Measurements from ENCODE around the gene SLC43A1.

SLC43A1 gene

DNA sequence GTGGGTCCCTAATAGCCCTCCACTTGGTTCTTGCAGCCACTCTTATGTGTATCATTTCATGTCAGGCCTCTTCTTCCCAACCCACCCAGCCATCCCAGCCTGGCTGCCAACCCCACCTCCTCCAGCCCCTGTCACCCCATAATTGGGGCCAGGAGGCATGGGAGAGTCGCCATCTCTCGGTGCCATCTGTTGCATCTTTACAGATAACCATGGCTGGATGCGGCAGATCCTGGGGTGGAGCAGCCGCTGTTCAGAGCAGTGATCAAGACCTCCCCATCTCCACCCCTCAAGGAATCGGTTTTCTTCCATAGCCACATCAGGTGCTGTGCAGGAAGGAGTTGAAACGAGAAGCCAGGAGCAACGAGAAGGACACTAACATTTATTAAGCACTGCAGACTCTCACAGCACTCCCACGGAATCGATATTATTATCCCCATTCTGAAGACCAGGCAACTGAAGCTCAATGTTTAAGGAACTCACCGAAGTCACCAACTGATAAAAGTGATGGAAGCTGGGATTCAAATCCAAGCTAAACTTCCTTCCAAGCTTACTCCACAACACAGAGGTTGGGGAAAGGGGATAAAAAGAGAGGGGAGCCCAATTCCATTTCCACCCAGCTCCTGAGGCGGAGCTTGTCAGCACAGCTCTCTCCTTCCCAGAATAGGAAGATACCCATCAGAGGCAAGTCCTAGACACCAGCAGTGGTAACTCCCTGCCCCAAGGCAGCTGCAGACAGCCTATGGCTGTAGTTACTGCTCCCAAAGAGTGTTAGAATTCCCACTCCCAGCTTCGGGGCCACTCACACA, 2.7 kb downstream of the SLC43A1 start:
- Histone ChIP-seq H3K9ac (ENCODE audit: low read depth in 1 of 2, low read length in 2 of 2) (no peak overlapping the region), H3K36me3 (ENCODE audit: control insufficient read depth in 1 of 2, insufficient read depth in 2 of 2, low read length in 2 of 2) (no peaks in the 10 kb centered on the region), H3K4me1 (ENCODE audit: control insufficient read depth in 1 of 2, insufficient read depth in 2 of 2, low read length in 2 of 2) (peaks cover 0 to 21% of the 10 kb centered on the region in 2 donors), H3K27ac (ENCODE audit: low read depth, low read length) (no peak overlapping the region), H3K4me3 (ENCODE audit: low read depth in 1 of 2, low read length in 2 of 2) (no peak overlapping the region), H3K9me3 (ENCODE audit: control insufficient read depth in 1 of 2, low read length in 2 of 2) (no peaks in the 10 kb centered on the region), H3K27me3 (ENCODE audit: control insufficient read depth in 1 of 2, insufficient read depth in 2 of 2, low read length in 2 of 2) (no peaks in the 10 kb centered on the region)

- no peak overlapping the region for H3K4me3 ChIP-seq (ENCODE audit: low read depth in 1 of 2, low read length in 2 of 2)
- H3K27me3 ChIP-seq (ENCODE audit: control insufficient read depth in 1 of 2, insufficient read depth in 2 of 2, low read length in 2 of 2) = no peaks in the 10 kb centered on the region
- H3K36me3 ChIP-seq (ENCODE audit: control insufficient read depth in 1 of 2, insufficient read depth in 2 of 2, low read length in 2 of 2) = no peaks in the 10 kb centered on the region
- H3K9ac ChIP-seq (ENCODE audit: low read depth in 1 of 2, low read length in 2 of 2) = no peak overlapping the region
- H3K9me3 ChIP-seq (ENCODE audit: control insufficient read depth in 1 of 2, low read length in 2 of 2) = no peaks in the 10 kb centered on the region
- H3K27ac ChIP-seq (ENCODE audit: low read depth, low read length) = no peak overlapping the region
- H3K4me1 ChIP-seq (ENCODE audit: control insufficient read depth in 1 of 2, insufficient read depth in 2 of 2, low read length in 2 of 2) = peaks cover 0 to 21% of the 10 kb centered on the region in 2 donors
Observed at GRCh38 chr11:57511741-57512430, 3.6 kb downstream of the SLC43A1 start.

DNA sequence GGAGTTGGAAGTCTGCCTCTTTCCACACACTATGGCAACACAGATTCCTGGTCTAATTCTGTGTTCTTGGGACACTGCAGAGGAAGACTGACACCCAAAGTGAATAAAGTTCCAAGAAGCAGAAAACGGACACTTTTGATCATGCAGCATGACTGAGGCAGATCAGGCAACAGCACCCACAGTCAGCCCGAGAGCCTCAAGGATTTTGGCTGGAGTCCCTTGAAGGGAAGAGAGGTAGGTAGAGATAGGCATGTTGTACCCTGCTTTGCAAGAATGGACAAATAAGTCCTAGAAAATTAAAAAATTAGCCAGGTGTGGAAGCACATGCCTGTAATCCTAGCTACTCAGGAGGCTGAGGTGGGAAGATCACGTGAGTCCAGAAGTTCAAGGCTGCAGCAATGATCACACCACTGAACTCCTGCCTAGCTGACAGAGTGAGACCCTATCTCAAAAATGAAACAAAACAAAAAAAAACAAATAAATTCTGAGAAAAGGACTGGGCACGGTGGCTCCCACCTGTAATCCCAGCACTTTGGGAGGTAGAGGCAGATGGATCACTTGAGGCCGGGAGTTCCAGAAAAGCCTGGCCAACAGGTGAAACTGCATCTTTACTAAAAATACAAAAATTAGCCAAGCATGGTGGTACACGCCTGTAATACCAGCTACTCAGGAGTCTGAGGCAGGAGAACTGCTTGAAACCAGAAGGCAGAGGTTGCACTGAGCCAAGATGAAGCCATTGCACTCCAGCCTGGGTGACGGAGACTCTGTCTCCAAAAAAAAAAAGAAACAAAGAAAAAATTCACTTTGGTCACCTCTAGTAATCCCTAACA, 6.9 kb downstream of the SLC43A1 start:
- Histone ChIP-seq H3K27ac (ENCODE audit: low read depth, low read length) (no peak overlapping the region), H3K27me3 (ENCODE audit: control insufficient read depth in 1 of 2, insufficient read depth in 2 of 2, low read length in 2 of 2) (no peaks in the 10 kb centered on the region)

DNA sequence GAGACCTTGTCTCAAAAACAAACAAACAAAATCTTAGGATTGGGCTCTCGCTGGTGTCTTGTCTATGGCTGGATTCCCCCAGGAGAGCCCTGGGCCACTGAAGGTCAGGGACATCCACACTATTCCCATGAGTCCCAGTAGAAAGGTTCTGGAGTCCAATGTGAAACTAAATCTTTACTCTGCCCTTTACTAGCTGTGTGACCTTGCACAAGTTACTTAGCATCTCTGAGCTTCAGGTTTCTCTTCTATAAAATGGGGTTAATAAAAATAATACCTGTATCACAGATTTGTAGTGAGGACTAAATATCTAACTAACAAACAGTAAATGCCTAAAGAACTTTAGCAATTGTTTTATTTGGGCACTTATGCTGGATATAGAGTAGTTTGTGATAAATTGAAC, 9.0 kb downstream of the SLC43A1 start:
- peaks cover 0 to 3% of the 10 kb centered on the region in 2 donors for H3K36me3 ChIP-seq (ENCODE audit: control insufficient read depth in 1 of 2, insufficient read depth in 2 of 2, low read length in 2 of 2)
- no peaks in the 10 kb centered on the region for H3K27me3 ChIP-seq (ENCODE audit: control insufficient read depth in 1 of 2, insufficient read depth in 2 of 2, low read length in 2 of 2)
- no peaks in the 10 kb centered on the region for H3K9me3 ChIP-seq (ENCODE audit: control insufficient read depth in 1 of 2, low read length in 2 of 2)
- H3K4me3 ChIP-seq (ENCODE audit: low read depth in 1 of 2, low read length in 2 of 2) = no peak overlapping the region
- H3K9ac ChIP-seq (ENCODE audit: low read depth in 1 of 2, low read length in 2 of 2) = no peak overlapping the region
- H3K27ac ChIP-seq (ENCODE audit: low read depth, low read length) = no peak overlapping the region
- peaks cover 4 to 8% of the 10 kb centered on the region in 2 donors for H3K4me1 ChIP-seq (ENCODE audit: control insufficient read depth in 1 of 2, insufficient read depth in 2 of 2, low read length in 2 of 2)

More for the DNA sequence above, 6.9 kb downstream of the SLC43A1 start:
- no peaks in the 10 kb centered on the region for H3K9me3 ChIP-seq (ENCODE audit: control insufficient read depth in 1 of 2, low read length in 2 of 2)
- H3K4me3 ChIP-seq (ENCODE audit: low read depth in 1 of 2, low read length in 2 of 2) = no peak overlapping the region
- H3K36me3 ChIP-seq (ENCODE audit: control insufficient read depth in 1 of 2, insufficient read depth in 2 of 2, low read length in 2 of 2) = peaks cover 0 to 3% of the 10 kb centered on the region in 2 donors
- H3K4me1 ChIP-seq (ENCODE audit: control insufficient read depth in 1 of 2, insufficient read depth in 2 of 2, low read length in 2 of 2) = peaks cover 0 to under 1% of the 10 kb centered on the region in 2 donors
- H3K9ac ChIP-seq (ENCODE audit: low read depth in 1 of 2, low read length in 2 of 2) = no peak overlapping the region

- Histone ChIP-seq H3K9ac (ENCODE audit: low read depth in 1 of 2, low read length in 2 of 2) (no peak overlapping the region), H3K36me3 (ENCODE audit: control insufficient read depth in 1 of 2, insufficient read depth in 2 of 2, low read length in 2 of 2) (peaks cover 0 to 10% of the 10 kb centered on the region in 2 donors), H3K4me3 (ENCODE audit: low read depth in 1 of 2, low read length in 2 of 2) (no peak overlapping the region), H3K27me3 (ENCODE audit: control insufficient read depth in 1 of 2, insufficient read depth in 2 of 2, low read length in 2 of 2) (no peaks in the 10 kb centered on the region), H3K27ac (ENCODE audit: low read depth, low read length) (no peak overlapping the region), H3K9me3 (ENCODE audit: control insufficient read depth in 1 of 2, low read length in 2 of 2) (no peaks in the 10 kb centered on the region), H3K4me1 (ENCODE audit: control insufficient read depth in 1 of 2, insufficient read depth in 2 of 2, low read length in 2 of 2) (peaks cover 11 to 18% of the 10 kb centered on the region in 2 donors)
Observed at GRCh38 chr11:57504511-57504910, 11.0 kb downstream of the SLC43A1 start.

DNA sequence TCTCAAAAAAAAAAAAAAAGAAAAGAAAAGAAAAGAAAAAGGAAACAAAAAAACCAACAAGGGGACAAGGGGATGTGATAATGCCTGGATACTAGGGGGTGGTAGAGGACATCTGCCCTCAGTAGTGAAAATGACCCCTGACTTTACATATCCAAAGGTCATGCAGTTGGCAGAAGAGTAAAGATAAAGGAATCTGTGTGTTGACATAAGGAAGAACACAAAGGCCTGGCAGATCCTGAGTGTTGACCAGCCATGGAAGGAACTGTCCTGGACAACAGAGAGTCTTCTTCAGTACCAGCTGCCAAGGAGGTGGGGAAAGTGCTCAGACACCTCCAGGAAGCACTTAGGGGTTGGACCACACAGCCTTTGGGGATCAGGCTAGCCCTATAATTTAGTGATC, 12.6 kb downstream of the SLC43A1 start:
- H3K9me3 ChIP-seq (ENCODE audit: control insufficient read depth in 1 of 2, low read length in 2 of 2) = no peaks in the 10 kb centered on the region
- no peaks in the 10 kb centered on the region for H3K27me3 ChIP-seq (ENCODE audit: control insufficient read depth in 1 of 2, insufficient read depth in 2 of 2, low read length in 2 of 2)
- H3K9ac ChIP-seq (ENCODE audit: low read depth in 1 of 2, low read length in 2 of 2) = no peak overlapping the region
- H3K27ac ChIP-seq (ENCODE audit: low read depth, low read length) = no peak overlapping the region
- no peak overlapping the region for H3K4me3 ChIP-seq (ENCODE audit: low read depth in 1 of 2, low read length in 2 of 2)
- H3K36me3 ChIP-seq (ENCODE audit: control insufficient read depth in 1 of 2, insufficient read depth in 2 of 2, low read length in 2 of 2) = peaks cover 0 to 10% of the 10 kb centered on the region in 2 donors
- peaks cover 26 to 28% of the 10 kb centered on the region in 2 donors for H3K4me1 ChIP-seq (ENCODE audit: control insufficient read depth in 1 of 2, insufficient read depth in 2 of 2, low read length in 2 of 2)

GRCh38 chr11:57502376-57502775, 13.1 kb downstream of the SLC43A1 start:
- Histone ChIP-seq H3K27me3 (ENCODE audit: control insufficient read depth in 1 of 2, insufficient read depth in 2 of 2, low read length in 2 of 2) (no peaks in the 10 kb centered on the region), H3K27ac (ENCODE audit: low read depth, low read length) (no peak overlapping the region), H3K9ac (ENCODE audit: low read depth in 1 of 2, low read length in 2 of 2) (no peak overlapping the region), H3K4me1 (ENCODE audit: control insufficient read depth in 1 of 2, insufficient read depth in 2 of 2, low read length in 2 of 2) (peaks cover 31 to 33% of the 10 kb centered on the region in 2 donors), H3K9me3 (ENCODE audit: control insufficient read depth in 1 of 2, low read length in 2 of 2) (no peaks in the 10 kb centered on the region), H3K36me3 (ENCODE audit: control insufficient read depth in 1 of 2, insufficient read depth in 2 of 2, low read length in 2 of 2) (peaks cover 0 to 10% of the 10 kb centered on the region in 2 donors), H3K4me3 (ENCODE audit: low read depth in 1 of 2, low read length in 2 of 2) (no peak overlapping the region)

DNA sequence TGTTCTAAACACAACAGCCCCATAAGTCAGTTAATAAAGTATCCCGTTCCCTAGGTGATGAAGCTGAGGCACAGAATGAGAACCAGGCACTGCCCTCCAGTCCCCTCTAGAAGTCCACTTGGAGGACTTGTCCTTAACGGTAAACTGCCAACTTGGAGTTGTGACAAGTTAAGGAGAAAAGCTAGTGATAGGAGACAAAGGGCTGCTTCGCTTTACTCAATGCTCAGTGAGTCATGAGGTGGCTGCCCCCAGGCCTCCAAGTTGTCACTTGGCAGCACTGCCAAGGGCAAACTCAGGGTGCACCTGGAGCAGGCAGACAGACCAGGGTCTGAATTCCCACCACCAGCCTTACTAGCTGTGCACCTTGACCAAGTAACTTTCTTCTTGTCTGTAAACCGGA, 13.5 kb downstream of the SLC43A1 start:
- Histone ChIP-seq H3K9ac (ENCODE audit: low read depth in 1 of 2, low read length in 2 of 2) (no peak overlapping the region), H3K27me3 (ENCODE audit: control insufficient read depth in 1 of 2, insufficient read depth in 2 of 2, low read length in 2 of 2) (no peaks in the 10 kb centered on the region), H3K9me3 (ENCODE audit: control insufficient read depth in 1 of 2, low read length in 2 of 2) (no peaks in the 10 kb centered on the region), H3K4me3 (ENCODE audit: low read depth in 1 of 2, low read length in 2 of 2) (no peak overlapping the region), H3K36me3 (ENCODE audit: control insufficient read depth in 1 of 2, insufficient read depth in 2 of 2, low read length in 2 of 2) (peaks cover 0 to 10% of the 10 kb centered on the region in 2 donors), H3K4me1 (ENCODE audit: control insufficient read depth in 1 of 2, insufficient read depth in 2 of 2, low read length in 2 of 2) (peaks cover 35 to 37% of the 10 kb centered on the region in 2 donors), H3K27ac (ENCODE audit: low read depth, low read length) (no peak overlapping the region)

- Histone ChIP-seq H3K27ac (ENCODE audit: low read depth, low read length) (no peak overlapping the region), H3K36me3 (ENCODE audit: control insufficient read depth in 1 of 2, insufficient read depth in 2 of 2, low read length in 2 of 2) (peaks cover 4 to 10% of the 10 kb centered on the region in 2 donors), H3K9ac (ENCODE audit: low read depth in 1 of 2, low read length in 2 of 2) (no peak overlapping the region), H3K4me1 (ENCODE audit: control insufficient read depth in 1 of 2, insufficient read depth in 2 of 2, low read length in 2 of 2) (peaks cover 41 to 45% of the 10 kb centered on the region in 2 donors), H3K4me3 (ENCODE audit: low read depth in 1 of 2, low read length in 2 of 2) (no peak overlapping the region), H3K27me3 (ENCODE audit: control insufficient read depth in 1 of 2, insufficient read depth in 2 of 2, low read length in 2 of 2) (no peaks in the 10 kb centered on the region), H3K9me3 (ENCODE audit: control insufficient read depth in 1 of 2, low read length in 2 of 2) (no peaks in the 10 kb centered on the region)
Observed at GRCh38 chr11:57500926-57501325, 14.6 kb downstream of the SLC43A1 start.
